ENCODE measurements around the gene ITGAE.
A peak's percentile ranks its signal among the peaks of the same experiment; 100 is the strongest.

ITGAE gene

GRCh38 chr17:3693141-3693540, 107.8 kb downstream of the ITGAE start:
- DNase-seq (ENCODE audit: low spot score) = no peak

GRCh38 chr17:3692346-3692745, 108.6 kb downstream of the ITGAE start:
- DNase-seq (ENCODE audit: low spot score) = no peak

- no peak for DNase-seq (ENCODE audit: low spot score)
Observed at GRCh38 chr17:3691617-3692067, 109.3 kb downstream of the ITGAE start.

GRCh38 chr17:3690094-3690715, 110.8 kb downstream of the ITGAE start:
- no peak for DNase-seq (ENCODE audit: low spot score)

GRCh38 chr17:3689262-3690093, 111.5 kb downstream of the ITGAE start:
- DNase-seq (ENCODE audit: low spot score) = no peak

- no peak for DNase-seq (ENCODE audit: low spot score)
Observed at GRCh38 chr17:3688852-3689261, 112.1 kb downstream of the ITGAE start.

- no peak for DNase-seq (ENCODE audit: low spot score)
Observed at GRCh38 chr17:3688027-3688553, 112.9 kb downstream of the ITGAE start.

- DNase-seq (ENCODE audit: low spot score) = no peak
Observed at GRCh38 chr17:3685174-3685573, 115.8 kb downstream of the ITGAE start.

- no peak for DNase-seq (ENCODE audit: low spot score)
Observed at GRCh38 chr17:3683054-3683511, 117.9 kb downstream of the ITGAE start.

GRCh38 chr17:3682033-3682432, 119.0 kb downstream of the ITGAE start:
- no peak for DNase-seq (ENCODE audit: low spot score)

GRCh38 chr17:3681565-3681964, 119.4 kb downstream of the ITGAE start:
- no peak for DNase-seq (ENCODE audit: low spot score)

- DNase-seq (ENCODE audit: low spot score) = no peak
Observed at GRCh38 chr17:3681057-3681456, 119.9 kb downstream of the ITGAE start.

GRCh38 chr17:3679531-3680126, 121.4 kb downstream of the ITGAE start:
- DNase-seq (ENCODE audit: low spot score) = no peak

GRCh38 chr17:3678821-3679530, 122.0 kb downstream of the ITGAE start:
- no peak for DNase-seq (ENCODE audit: low spot score)

GRCh38 chr17:3678095-3678820, 122.7 kb downstream of the ITGAE start:
- no peak for DNase-seq (ENCODE audit: low spot score)

- DNase-seq (ENCODE audit: low spot score) = no peak
Observed at GRCh38 chr17:3675886-3676285, 125.1 kb downstream of the ITGAE start.

- DNase-seq (ENCODE audit: low spot score) = no peak
Observed at GRCh38 chr17:3672571-3672970, 128.4 kb downstream of the ITGAE start.

- DNase-seq (ENCODE audit: low spot score) = no peak
Observed at GRCh38 chr17:3669548-3669947, 131.4 kb downstream of the ITGAE start.

- no peak for DNase-seq (ENCODE audit: low spot score)
Observed at GRCh38 chr17:3669085-3669347, 132.0 kb downstream of the ITGAE start.

- DNase-seq (ENCODE audit: low spot score) = peak; percentile 99
Observed at GRCh38 chr17:3668279-3669084, 132.5 kb downstream of the ITGAE start, which contains the start of the genes EMC6 and TAX1BP3. Gene EMC6, plus strand, starts transcription at chr17:3668812. Its CDS starts 335 bp downstream, at chr17:3669147. Gene TAX1BP3, minus strand, starts transcription at chr17:3668578. Its CDS starts 52 bp downstream, at chr17:3668526.

Data from LoVo (cell line).